Measurements from ENCODE around the gene NOTCH1.

NOTCH1 gene

DNA sequence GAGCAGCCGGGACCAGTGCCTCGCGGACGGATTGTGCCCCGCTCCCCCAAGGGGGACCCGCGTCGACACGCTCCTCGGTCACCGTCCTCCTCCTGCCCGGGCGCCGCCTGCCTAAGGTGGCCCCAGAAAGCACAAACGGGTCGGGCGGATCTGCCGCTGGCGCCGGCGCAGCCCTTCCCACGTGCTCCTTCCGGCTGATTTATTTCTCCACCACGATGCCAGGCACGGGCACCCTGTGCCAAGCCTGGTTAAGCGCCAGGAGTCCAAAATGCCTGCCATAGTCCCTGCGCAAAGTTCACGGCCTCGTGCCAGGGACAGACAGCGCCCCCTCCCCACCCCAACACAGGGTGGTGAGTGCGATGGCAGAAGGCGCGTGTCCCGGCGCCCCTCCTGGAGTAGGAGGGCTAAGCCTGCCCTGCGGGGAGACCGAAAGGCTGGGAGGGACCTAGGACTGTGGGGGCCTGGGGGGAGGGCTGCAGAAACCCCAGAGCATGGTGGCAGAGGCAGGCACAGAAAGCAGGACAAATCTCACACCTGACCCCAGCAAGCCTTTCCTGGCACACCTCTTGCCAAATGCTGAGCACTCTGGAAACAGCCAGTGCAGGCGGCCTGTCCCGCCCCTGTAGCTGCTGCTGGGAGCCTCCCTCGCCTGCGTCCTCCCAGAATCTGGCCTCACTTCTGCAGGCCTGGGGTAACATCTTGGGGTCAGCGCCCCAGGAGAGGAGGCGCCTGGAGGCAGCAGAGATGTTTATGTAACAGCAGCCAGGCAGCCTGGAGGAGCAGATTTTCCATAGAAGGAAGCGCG, 1.1 kb upstream of the NOTCH1 start:
- H3K9me3 Mint-ChIP-seq: no peaks in the 10 kb centered on the region
- H3K27ac Mint-ChIP-seq: peak overlapping the region; percentile 81
- ATAC-seq: peak; percentile 13
- no peaks in the 10 kb centered on the region for H3K27me3 Mint-ChIP-seq
- H3K4me3 Mint-ChIP-seq: peak overlapping the region; percentile 81
- H3K4me1 Mint-ChIP-seq: peaks cover 68% of the 10 kb centered on the region
- H3K36me3 Mint-ChIP-seq: no peaks in the 10 kb centered on the region

DNA sequence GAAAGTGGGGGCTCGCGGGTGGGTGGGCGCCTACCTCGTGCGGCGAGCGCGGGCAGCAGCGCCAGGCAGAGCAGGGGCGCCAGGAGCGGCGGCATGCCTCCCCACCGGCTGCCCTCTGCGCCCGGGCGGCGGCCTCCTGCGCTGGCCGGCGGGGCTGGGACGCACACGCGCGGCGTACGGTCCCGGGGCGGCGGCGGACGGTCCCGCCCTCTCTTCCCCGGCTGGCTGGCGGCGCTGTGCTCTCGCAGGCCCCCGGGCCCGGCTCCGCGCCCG, 220 bp downstream of the NOTCH1 start:
- Mint-ChIP-seq H3K4me1 (peaks cover 65% of the 10 kb centered on the region), H3K27ac (peak overlapping the region; percentile 81), H3K27me3 (no peaks in the 10 kb centered on the region), H3K9me3 (no peaks in the 10 kb centered on the region), H3K36me3 (no peaks in the 10 kb centered on the region), H3K4me3 (no peak overlapping the region)
- ATAC-seq: no peak

DNA sequence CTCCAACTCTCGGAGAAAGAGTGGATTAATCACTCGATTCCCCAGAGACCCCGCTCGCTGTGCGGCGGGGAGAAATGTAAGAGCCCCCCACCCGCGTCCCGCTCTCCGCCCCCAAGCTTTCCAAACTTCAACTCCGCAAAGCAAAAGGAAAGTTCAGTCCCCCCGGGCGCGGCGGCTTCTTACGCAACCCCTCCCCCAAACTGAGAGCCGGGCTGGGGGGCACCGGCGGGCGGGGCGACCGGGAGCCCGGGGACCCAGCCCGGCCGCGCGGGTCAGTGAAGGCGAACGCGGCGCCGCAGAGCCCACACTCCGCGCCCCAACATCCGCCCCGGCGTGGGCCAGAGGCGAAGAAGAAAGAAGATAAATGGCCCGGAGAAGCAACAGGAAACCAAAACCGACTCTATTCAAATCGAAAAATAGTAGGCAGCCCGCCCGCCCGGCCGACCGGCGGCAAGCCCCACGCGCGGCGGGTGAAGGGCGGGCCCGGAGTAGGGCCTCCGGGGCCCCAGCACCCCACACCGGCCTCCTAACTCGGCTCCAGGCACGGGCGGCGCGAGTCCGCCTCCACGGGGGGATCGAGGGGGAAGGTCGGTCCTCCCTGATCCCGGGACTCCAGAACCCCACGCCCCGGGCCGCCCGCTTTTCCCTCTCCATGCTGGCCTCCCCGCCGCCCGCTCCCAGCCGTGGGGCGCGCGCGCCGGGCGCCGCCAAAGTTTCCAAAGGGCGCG, 720 bp downstream of the NOTCH1 start:
- Mint-ChIP-seq H3K36me3 (no peaks in the 10 kb centered on the region), H3K4me1 (peaks cover 65% of the 10 kb centered on the region), H3K4me3 (peak overlapping the region; percentile 93), H3K27ac (peak overlapping the region; percentile 64), H3K27me3 (no peaks in the 10 kb centered on the region), H3K9me3 (no peaks in the 10 kb centered on the region)
- peak; percentile 52 for ATAC-seq

DNA sequence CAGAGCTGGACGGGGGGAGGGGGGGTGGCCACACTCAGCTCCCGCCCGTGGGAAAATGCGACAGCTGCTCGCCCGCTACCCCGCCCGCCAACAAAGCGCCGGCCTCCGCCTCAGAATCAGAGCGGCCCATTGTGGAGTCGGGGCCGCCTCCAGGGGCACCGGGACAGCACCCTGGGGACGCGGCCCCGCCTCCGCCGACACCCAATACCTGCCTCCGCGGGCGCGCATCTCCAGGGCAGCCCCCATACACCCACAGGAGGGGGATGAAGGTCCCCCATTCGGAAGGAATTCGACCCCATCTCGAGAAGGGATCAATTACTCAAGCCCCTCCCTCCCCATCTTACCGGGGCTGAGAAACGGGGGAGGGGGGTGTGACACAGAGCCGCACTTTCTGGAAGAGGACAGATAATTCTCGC, 1.3 kb downstream of the NOTCH1 start:
- ATAC-seq: peak; percentile 4
- H3K27ac Mint-ChIP-seq: peak overlapping the region; percentile 64
- no peaks in the 10 kb centered on the region for H3K27me3 Mint-ChIP-seq

DNA sequence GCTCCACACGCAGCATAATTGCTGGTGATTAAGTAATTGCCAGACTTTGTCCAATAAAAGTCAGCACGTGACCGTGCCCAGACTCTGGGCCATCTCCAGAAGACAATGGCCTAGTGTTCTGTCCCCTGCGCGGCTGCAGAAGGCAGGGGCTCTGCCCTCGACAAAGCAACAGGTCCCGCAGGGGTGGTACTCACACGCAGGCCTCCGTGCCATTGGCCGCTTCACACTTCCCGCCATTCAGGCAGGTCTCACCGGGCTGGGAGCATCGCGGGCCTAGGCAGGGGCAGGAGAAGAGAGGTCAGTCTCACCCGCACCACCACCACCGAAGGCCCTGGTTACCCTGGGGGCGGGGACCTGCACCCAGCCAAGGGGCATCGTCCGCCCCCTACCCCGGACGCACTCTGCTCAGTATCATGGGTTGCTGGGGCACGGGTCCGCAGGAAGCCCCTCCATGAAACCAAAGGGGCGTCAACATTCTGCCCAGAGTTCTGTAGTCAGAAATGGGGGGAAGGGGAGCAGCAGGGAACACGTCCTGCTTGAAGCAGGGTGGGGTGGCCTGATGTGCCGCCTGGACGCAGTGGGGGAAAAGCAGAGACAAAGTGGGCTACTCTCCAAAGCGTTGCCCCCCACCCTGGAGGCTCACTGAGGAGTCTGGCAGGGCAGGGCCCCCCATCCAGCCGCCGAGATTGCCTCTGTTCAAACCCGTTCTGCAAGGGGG, 1.9 kb downstream of the NOTCH1 start:
- Mint-ChIP-seq H3K36me3 (no peaks in the 10 kb centered on the region), H3K9me3 (no peaks in the 10 kb centered on the region), H3K27ac (peak overlapping the region; percentile 64), H3K27me3 (no peaks in the 10 kb centered on the region), H3K4me1 (peaks cover 72% of the 10 kb centered on the region), H3K4me3 (peak overlapping the region; percentile 93)
- no peak for ATAC-seq

More for the DNA sequence above, 1.3 kb downstream of the NOTCH1 start:
- H3K36me3 Mint-ChIP-seq: no peaks in the 10 kb centered on the region
- H3K4me3 Mint-ChIP-seq: peak overlapping the region; percentile 93
- no peaks in the 10 kb centered on the region for H3K9me3 Mint-ChIP-seq
- H3K4me1 Mint-ChIP-seq: peaks cover 66% of the 10 kb centered on the region

DNA sequence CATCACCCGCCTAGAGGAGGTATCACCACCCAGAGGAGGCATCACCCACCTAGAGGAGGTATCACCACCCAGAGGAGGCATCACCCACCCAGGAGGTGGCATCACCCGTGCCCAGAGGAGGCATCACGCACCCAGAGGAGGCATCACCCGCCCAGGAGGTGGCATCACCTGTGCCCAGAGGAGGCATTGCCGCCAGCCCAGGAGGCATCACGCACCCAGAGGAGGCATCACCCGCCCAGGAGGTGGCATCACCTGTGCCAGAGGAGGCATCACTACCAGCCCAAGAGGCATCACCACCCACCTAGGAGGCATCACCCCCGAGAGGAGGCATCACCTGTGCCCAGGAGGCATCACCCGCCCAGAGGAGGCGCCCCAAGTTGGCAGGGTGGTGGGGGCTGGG, 2.6 kb downstream of the NOTCH1 start:
- H3K4me3 Mint-ChIP-seq: peak overlapping the region; percentile 93
- no peaks in the 10 kb centered on the region for H3K9me3 Mint-ChIP-seq
- no peaks in the 10 kb centered on the region for H3K27me3 Mint-ChIP-seq
- ATAC-seq: no peak
- no peak overlapping the region for H3K27ac Mint-ChIP-seq
- no peaks in the 10 kb centered on the region for H3K36me3 Mint-ChIP-seq
- H3K4me1 Mint-ChIP-seq: peaks cover 72% of the 10 kb centered on the region

DNA sequence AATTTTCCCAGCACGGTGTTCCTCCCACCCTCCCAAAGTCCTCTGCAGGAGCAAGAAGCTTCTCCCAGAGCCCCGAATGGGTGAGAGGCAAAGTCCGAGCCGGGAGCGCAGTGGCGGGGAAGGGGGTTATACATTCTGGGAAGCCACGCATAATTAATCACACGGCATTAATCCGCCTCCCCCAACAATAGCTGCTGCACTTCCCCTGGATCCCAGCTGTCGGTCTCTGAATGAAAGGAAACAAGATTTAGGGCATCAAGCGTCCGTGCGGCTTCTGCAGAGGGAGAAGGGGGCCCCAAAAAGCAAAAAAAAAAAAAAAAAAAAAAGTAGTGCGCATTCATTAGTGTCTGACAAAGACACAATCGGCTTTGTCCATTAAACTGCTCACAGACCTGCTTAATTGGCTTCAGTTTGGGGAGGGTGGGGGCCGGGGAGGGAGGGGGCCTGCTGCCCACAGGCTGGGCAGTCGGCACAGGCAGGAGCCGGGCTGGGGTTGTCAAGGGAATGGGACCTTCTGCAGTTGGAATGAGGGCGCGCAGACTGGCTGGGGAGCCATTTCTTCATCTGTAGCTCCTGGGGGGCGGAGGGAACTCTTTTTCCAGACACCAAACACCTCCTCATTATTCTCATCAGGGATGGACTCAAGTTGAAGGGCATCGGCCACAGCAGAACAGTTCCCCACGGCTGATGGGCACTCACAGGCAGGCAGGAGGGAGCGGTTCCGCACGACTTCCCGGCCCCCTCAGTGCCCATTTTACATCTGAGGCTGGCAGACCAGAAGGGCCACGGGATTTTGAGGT, 3.4 kb downstream of the NOTCH1 start:
- no peak for ATAC-seq
- Mint-ChIP-seq H3K4me1 (peaks cover 73% of the 10 kb centered on the region), H3K4me3 (no peak overlapping the region), H3K27me3 (no peaks in the 10 kb centered on the region), H3K27ac (no peak overlapping the region), H3K36me3 (no peaks in the 10 kb centered on the region), H3K9me3 (no peaks in the 10 kb centered on the region)

DNA sequence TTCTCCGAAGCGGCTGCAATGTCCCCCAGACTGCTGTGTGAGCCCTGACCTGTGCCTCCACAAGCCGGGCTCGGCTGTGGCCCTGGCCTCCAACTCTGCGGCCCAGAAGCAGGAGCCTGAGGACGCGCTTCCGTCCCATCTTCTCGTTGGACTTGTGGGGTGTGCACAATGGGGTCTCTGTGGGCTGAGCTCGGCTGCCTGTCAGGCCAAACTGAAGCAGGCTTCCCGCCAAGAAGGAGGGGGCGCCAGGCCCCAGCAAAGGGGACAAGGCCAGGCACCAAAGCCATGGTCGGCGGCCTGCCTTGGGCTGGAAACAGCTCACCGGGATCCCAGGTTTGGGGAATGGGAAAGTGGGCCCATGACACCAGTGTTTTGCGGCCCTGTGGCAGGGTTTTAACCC, 4.1 kb downstream of the NOTCH1 start:
- Mint-ChIP-seq H3K27ac (no peak overlapping the region), H3K9me3 (no peaks in the 10 kb centered on the region), H3K4me3 (no peak overlapping the region), H3K27me3 (no peaks in the 10 kb centered on the region), H3K4me1 (peaks cover 72% of the 10 kb centered on the region), H3K36me3 (no peaks in the 10 kb centered on the region)
- no peak for ATAC-seq

DNA sequence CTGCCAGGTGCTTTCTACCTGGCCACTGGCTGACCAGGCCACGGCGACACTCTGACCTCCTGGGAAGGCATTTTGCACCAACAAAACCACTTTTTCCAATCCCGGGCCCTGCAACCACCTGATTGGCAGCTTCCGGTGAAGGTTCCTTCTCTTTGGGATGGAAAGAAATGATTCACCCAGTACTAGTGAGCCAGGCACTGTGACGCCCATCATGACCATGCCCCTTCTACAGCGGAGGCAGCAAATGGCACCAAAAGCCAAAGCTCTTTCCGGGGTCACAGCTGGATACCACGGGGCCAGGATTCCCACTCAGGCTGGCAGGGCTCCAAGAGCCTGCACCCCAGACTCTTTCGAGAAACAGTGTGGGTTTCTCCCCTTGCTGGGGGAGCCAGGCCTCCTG, 4.7 kb downstream of the NOTCH1 start:
- Mint-ChIP-seq H3K27me3 (no peaks in the 10 kb centered on the region), H3K4me3 (no peak overlapping the region), H3K36me3 (no peaks in the 10 kb centered on the region), H3K27ac (peak overlapping the region; percentile 99), H3K9me3 (no peaks in the 10 kb centered on the region), H3K4me1 (peaks cover 70% of the 10 kb centered on the region)
- no peak for ATAC-seq

DNA sequence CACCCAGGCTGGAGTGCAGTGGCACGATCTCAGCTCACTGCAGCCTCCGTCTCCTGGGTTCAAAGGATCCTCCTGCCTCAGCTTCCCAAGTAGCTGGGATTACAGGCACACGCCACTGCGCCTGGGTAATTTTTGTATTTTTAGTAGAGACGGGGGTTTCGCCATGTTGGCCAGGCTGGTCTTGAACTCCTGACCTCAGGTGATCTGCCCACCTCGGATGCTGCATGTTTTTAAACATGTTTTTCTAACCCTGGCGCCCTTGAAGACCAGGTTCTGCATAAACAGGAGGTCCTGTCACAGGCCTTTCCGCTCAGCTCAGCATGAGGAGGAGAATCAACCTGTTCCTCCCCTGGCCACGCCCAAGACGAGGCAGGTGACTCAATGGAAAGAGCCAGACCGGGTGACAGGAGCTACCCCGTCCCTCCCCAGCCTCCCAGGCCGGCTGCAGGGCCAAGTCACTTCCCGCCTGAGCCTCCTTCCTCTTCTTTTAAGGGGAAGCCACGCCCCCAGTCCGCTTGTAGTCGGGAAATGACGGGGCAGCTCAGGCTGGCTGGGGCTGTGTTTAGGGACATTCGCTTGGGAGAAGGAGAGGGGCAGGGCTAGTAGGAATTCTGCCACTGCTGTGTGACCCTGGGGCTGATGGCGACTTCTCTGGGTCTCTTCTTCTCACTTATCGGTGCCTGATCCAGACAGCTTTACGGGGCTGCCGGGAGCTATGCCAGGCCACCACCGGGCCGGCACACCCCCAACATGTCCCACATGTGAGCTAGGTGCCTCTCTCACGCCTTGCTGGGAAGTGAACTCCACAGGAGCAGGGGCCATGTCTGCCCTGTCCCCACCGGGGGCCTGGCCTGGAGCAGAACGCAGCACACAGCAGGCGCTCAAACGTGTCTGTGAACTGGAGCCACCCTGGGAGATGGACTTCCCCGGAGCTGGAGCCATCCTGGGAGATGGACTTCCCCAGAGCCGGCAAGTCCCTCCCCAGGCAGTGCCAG, 6.1 kb downstream of the NOTCH1 start:
- H3K27ac Mint-ChIP-seq: peak overlapping the region; percentile 99
- H3K27me3 Mint-ChIP-seq: no peaks in the 10 kb centered on the region
- H3K9me3 Mint-ChIP-seq: no peaks in the 10 kb centered on the region
- no peaks in the 10 kb centered on the region for H3K36me3 Mint-ChIP-seq
- peak overlapping the region; percentile 85 for H3K4me3 Mint-ChIP-seq
- peak; percentile 91 for ATAC-seq
- H3K4me1 Mint-ChIP-seq: peaks cover 75% of the 10 kb centered on the region

DNA sequence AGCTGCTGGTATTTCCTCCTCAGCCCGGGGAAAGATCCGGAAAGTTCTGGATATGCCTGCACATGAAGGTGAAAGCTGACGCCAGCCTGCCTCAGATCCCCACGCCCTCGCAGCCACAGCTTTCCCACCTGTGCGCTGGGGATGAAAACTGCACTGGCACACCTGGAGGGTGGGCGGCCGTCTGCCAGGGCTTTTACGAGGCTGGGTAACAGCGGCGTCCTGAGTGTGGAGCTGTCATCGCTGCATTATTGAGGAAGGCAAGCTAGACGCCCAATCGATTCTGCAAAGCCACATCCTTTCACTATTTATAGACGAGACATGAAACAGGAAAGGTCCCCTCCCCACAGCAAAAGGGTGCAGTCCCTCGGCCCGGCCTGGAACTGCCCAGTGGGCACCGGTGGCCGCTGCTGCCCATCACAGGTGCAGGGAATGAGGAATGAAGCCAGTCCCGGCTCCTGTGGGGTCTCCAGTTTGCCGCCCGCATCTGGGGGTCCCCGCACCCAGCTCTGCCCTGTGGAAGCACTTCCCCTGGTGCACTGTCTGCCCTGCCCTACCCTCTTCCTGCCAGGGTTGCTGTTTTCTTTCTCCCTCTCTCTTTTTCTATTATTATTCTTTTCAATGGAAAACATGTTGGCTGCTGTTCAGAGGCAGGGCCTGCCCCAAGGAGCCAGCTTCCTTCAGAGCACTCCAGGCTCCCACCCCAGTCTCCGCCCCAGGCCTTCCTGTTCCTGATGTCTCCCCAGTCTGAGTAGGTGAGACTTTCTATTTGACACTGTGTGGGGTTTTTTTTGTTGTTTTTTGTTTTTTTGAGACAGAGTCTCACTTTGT, 7.0 kb downstream of the NOTCH1 start:
- no peaks in the 10 kb centered on the region for H3K27me3 Mint-ChIP-seq
- peaks cover 6% of the 10 kb centered on the region for H3K36me3 Mint-ChIP-seq
- H3K4me1 Mint-ChIP-seq: peaks cover 75% of the 10 kb centered on the region
- peak overlapping the region; percentile 85 for H3K4me3 Mint-ChIP-seq
- H3K9me3 Mint-ChIP-seq: no peaks in the 10 kb centered on the region
- H3K27ac Mint-ChIP-seq: peak overlapping the region; percentile 99
- ATAC-seq: peak; percentile 65

DNA sequence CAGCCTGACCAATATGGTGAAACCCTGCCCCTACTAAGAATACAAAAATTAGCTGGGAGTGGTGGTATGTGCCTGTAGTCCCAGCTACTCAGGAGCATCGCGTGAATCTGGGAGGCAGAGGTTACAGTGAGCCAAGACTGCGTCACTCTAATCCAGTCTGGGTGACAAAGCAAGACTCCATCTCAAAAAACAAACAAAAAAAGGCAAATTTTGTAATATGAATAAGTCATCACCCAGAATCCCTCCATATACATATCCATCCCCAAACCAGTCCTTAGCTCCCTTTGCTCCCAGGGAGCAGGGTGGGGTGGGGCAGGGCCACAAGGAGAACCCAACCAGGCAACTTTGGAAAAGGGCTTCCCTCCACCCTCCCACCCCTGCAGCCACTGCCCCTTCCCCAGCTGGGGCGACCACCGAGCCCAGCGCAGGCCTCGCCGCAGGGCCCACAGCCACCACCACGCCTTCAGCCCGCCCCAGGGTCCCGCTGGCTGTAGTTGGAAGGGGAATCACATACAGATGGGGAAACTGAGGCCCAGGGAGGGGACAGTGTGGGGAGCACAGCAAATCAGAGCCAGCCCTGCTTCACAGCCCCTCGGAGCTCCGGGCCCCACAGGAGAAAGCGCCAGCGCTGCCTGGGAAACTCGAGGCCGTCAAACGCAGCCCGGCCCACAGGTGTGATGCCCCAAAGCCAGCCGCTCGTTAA, 7.8 kb downstream of the NOTCH1 start:
- Mint-ChIP-seq H3K4me1 (peaks cover 76% of the 10 kb centered on the region), H3K36me3 (peaks cover 6% of the 10 kb centered on the region), H3K9me3 (no peaks in the 10 kb centered on the region), H3K27ac (peak overlapping the region; percentile 99), H3K4me3 (no peak overlapping the region), H3K27me3 (no peaks in the 10 kb centered on the region)
- ATAC-seq: no peak

DNA sequence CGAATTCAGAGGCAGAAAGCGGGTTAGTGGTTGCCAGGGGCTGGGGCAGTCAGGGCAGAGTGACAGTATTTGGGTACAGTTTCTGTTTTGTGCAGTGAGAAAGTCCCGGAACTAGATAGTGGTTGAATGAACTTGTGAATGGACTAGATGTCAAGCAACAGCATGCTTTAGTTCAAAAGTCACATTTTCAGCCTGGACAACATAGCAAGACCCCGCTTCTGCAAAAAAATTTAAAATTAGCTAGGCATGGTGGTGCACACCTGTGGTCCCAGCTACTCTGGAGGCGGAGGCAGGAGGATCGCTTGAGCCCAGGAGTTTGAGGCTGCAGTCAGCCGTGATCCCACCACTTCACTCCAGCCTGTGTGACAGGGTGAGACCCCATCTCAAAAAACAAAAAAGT, 8.4 kb downstream of the NOTCH1 start:
- Mint-ChIP-seq H3K27me3 (no peaks in the 10 kb centered on the region), H3K27ac (no peak overlapping the region), H3K4me1 (peaks cover 80% of the 10 kb centered on the region), H3K36me3 (peaks cover 6% of the 10 kb centered on the region), H3K4me3 (no peak overlapping the region), H3K9me3 (no peaks in the 10 kb centered on the region)
- ATAC-seq: no peak
